Prostate gland (tissue), 2 donors: ENCODE results near the gene CCDC191. TPM values are rescaled to one million over a fixed set of nuclear protein-coding genes. Genes with fewer than 3 reads are reported as not detected.

ENCODE experiments used
- DNase-seq: peaks from one replicate; pipeline ENCODE4 v3.0.0-alpha.2; 2019; ENCODE audit warnings: low spot score
- H3K27ac ChIP-seq, 2 donors: fragments of 200-600 bp; sonication (generic); 2 replicates each; pipeline ENCODE4 v1.5.1; 2017 to 2019
- H3K27me3 ChIP-seq: fragments of 200-600 bp; sonication (generic); replicated peaks from 2 replicates; pipeline ENCODE4 v1.5.1; 2019; ENCODE audit not compliant: insufficient read depth
- H3K36me3 ChIP-seq, 2 donors: fragments of 200-600 bp; sonication (generic); 1 replicate in 1 of 2; 2 replicates in 1 of 2; pipeline versions ENCODE4 v1.5.1 to v1.8.1; 2017 to 2019
- H3K4me1 ChIP-seq: fragments of 200-600 bp; sonication (generic); replicated peaks from 2 replicates; pipeline ENCODE4 v1.5.1; 2019
- H3K4me3 ChIP-seq, 2 donors: fragments of 200-600 bp; sonication (generic); 2 replicates each; pipeline ENCODE4 v1.5.1; 2017 to 2019
- H3K9me3 ChIP-seq: fragments of 200-600 bp; sonication (generic); 2 replicates; pipeline ENCODE4 v1.5.1; 2017
- POLR2A ChIP-seq: fragments of 450-650 bp; IDR thresholded peaks from one replicate; pipeline ENCODE4 v1.6.1; 2016; ENCODE audit warnings: antibody characterized with exemption, mild to moderate bottlenecking
- POLR2AphosphoS5 ChIP-seq: sonication (generic); formaldehyde crosslinking; IDR thresholded peaks from one replicate; pipeline ENCODE4 v1.6.1; 2017; ENCODE audit warnings: antibody characterized with exemption
- WGBS: methylation state at CpG from one replicate; pipeline ENCODE4 v1.1.5; 2018; 5-methylcytosine and 5-hydroxymethylcytosine counted together
- intact Hi-C: fragments of 100-400 bp; cut with DNase I; formaldehyde crosslinking; loops from one replicate; pipeline ENCODE4 v1.14.2; 2022
- total RNA-seq, 2 donors: library from RNA; depleted of rRNA; stranded (reverse); fragments of >200 nt; gene quantifications; one replicate each; pipeline ENCODE4 v1.1.0, GENCODE V29; 2016
- TF ChIP-seq, protein P1 (sequence below), 4 experiments: fragments of 200-600 bp in 2 of 4; fragments of 450-650 bp in 2 of 4; sonication (generic) in 2 of 4; IDR thresholded peaks; 1 replicate in 3 of 4; 2 replicates in 1 of 4; pipeline ENCODE4 v1.5.1; 2016 to 2019; ENCODE audit warnings: antibody characterized with exemption in 4 of 4, mild to moderate bottlenecking in 2 of 4, moderate library complexity in 2 of 4

The CCDC191 gene
- total RNA-seq, 2 donors from 2014 or later, result 4.6 to 8.1 TPM

DNA sequence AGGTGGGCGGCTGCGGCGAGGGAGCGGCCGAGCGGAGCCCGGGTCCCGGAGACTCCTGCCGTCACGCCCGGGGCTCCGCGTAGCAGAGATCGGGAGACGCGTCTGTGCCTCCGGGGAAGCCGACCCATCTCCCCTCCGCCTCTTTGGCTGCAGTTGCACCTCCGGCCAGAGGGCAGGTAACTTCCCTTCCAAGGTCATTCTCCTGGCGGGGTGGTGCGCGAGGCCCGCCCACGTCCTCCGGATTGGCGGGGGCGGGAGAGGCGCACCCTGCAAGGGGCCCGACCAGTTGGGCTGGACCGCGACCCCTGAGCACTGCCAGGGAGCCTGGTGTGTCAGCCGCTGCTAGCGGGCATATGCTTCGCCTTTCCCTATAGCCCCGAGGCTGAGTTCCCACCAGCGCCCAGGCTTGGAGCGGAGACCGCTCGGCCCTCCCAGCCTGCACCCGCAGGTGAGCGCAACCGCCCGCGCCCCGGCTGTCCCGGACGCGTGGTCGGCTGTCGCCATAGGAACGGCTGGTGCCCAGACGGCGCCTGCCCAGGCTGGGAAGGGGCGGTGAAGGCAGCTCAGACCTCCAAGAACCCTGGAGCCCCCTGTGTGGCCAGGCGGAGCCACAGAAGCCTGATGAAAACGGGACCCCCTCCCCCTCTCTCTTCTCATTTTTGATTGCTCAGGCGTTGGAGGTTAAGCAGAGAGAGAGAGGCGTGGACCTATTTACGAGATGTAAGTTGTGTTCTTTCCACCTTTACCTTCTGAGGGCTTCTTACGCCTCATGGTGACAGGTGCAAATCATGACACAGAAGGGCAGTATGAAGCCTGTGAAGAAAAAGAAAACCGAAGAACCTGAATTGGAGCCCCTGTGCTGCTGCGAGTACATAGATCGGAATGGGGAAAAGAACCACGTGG lies 108.1 kb downstream of the CCDC191 start:
- Histone ChIP-seq H3K27ac (peak overlapping the region; percentile 46 to 72), H3K36me3 (no peaks in the 10 kb centered on the region), H3K9me3 (no peaks in the 10 kb centered on the region), H3K4me1 (no peaks in the 10 kb centered on the region), H3K4me3 (peak overlapping the region; percentile 69 to 79), H3K27me3 (no peaks in the 10 kb centered on the region)
- intact Hi-C loops, result no loop called here
- TF ChIP-seq POLR2AphosphoS5 (no peak), POLR2A (no peak)
- TF ChIP-seq, protein P1, sequence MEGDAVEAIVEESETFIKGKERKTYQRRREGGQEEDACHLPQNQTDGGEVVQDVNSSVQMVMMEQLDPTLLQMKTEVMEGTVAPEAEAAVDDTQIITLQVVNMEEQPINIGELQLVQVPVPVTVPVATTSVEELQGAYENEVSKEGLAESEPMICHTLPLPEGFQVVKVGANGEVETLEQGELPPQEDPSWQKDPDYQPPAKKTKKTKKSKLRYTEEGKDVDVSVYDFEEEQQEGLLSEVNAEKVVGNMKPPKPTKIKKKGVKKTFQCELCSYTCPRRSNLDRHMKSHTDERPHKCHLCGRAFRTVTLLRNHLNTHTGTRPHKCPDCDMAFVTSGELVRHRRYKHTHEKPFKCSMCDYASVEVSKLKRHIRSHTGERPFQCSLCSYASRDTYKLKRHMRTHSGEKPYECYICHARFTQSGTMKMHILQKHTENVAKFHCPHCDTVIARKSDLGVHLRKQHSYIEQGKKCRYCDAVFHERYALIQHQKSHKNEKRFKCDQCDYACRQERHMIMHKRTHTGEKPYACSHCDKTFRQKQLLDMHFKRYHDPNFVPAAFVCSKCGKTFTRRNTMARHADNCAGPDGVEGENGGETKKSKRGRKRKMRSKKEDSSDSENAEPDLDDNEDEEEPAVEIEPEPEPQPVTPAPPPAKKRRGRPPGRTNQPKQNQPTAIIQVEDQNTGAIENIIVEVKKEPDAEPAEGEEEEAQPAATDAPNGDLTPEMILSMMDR (IDR thresholded peaks at IDR 0.05), result no peak
- WGBS, result 2% methylated on average over 44 of the region's 65 CpGs
- peak; percentile 21 for DNase-seq

DNA sequence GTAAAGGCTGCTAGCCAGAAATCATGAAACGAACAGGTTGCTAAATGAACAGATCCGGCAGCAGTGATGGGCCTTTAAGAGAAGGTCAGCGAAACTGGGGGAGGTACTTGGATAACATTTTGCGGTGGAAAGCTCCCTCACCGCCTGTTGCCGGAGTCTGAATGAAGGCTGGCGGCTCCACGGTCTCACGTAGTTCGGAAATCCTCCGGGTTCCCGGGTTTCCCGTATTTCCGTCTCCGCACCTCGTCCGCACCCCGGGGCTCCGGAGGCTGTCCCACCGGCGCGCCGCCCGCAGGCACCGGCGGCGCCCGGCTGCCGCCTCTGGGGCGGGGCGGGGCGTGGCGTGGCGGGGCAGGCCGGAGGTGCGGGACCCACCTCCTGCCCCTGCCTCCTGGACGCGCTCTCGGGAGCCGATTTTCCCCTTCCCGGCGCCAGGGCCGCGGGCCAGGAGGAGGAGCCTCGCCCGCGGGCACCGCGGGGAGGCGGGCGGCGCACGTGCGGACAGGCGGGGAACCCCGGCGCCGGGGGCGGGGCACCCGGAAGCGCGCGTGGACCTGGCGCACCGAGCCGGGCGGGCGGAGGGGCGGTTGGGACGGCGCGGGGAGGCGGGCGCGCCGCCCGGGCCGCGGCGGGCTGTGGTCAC lies 108.8 kb downstream of the CCDC191 start, which contains the start of gene ZDHHC23:
TSS of gene ZDHHC23 (plus strand) at position 642 of the 643 bp plus-strand sequence. CDS start 790 bp downstream, outside the sequence.
- 0% methylated on average over 41 of the region's 80 CpGs for WGBS
- Histone ChIP-seq H3K36me3 (no peaks in the 10 kb centered on the region), H3K4me1 (no peaks in the 10 kb centered on the region), H3K27ac (peak within 1 kb of the TSS; percentile 72), H3K9me3 (no peaks in the 10 kb centered on the region), H3K27me3 (no peaks in the 10 kb centered on the region), H3K4me3 (peak within 1 kb of the TSS; percentile 69 to 79)
- TF ChIP-seq POLR2A (no peak), POLR2AphosphoS5 (no peak)
- TF ChIP-seq, protein P1 (IDR thresholded peaks at IDR 0.05), result no peak
- DNase-seq, result peak; percentile 81
- intact Hi-C loops, result no loop called here

DNA sequence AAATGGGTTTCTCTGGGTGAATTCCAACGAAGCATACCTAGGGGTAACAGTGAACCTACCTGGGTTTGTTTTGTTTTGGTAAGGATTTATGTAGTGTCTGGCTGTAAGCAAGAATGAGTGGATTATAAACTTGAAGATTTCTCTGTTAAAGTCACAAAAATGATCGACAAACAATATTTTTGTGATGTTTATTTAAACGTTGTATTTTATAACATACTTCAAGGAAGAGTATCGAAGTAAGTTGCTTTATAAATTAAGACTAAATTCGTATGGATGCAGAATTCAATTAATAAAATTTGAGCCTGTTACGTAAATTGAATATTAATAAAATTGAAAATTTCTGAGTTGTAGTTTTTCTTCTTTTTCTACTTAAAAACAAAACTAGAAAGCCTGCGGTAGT lies 109.5 kb downstream of the CCDC191 start:
- H3K27ac ChIP-seq, result peak overlapping the region in 1 of 2 donors; percentile 72
- peak overlapping the region; percentile 69 to 79 for H3K4me3 ChIP-seq
- intact Hi-C loops, result no loop called here
- no peak for TF ChIP-seq POLR2AphosphoS5
- no peak for TF ChIP-seq POLR2A
- TF ChIP-seq, protein P1 (IDR thresholded peaks at IDR 0.05), result no peak
- no peaks in the 10 kb centered on the region for H3K4me1 ChIP-seq
- no peaks in the 10 kb centered on the region for H3K9me3 ChIP-seq
- no peaks in the 10 kb centered on the region for H3K36me3 ChIP-seq
- DNase-seq, result no peak
- 71% methylated on average over 7 of the region's 7 CpGs for WGBS
- no peaks in the 10 kb centered on the region for H3K27me3 ChIP-seq

DNA sequence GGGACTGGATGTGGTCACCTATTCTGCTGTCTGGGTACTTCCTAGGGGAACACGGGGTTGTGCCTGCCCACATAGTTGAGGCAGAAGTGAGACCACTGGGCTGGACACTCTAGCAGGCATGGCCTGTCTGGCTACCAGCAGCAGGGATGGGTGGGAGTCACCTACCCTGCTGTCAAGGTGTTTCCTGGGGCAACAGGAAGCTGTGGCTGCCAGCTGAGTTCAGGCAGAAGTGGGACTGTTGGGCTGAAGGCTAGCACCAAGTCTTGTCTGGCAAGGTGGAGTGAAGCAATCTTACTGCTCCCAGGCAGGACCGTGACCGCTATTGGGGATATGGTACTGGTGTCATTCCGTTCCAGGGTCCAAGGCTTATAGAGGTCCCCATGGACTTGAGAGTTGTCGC lies 128.8 kb downstream of the CCDC191 start:
- TF ChIP-seq POLR2A, result no peak
- TF ChIP-seq, protein P1 (IDR thresholded peaks at IDR 0.05), result no peak
- H3K36me3 ChIP-seq, result no peaks in the 10 kb centered on the region
- no peaks in the 10 kb centered on the region for H3K9me3 ChIP-seq
- H3K4me3 ChIP-seq, result no peak overlapping the region
- no peaks in the 10 kb centered on the region for H3K4me1 ChIP-seq
- intact Hi-C loops, result no loop called here
- no peaks in the 10 kb centered on the region for H3K27me3 ChIP-seq
- WGBS, result 84% methylated on average over 5 of the region's 5 CpGs
- no peak overlapping the region for H3K27ac ChIP-seq
- no peak for DNase-seq
